ENCODE results near the gene TM4SF1. TPM values are rescaled to one million over a fixed set of nuclear protein-coding genes. Genes with fewer than 3 reads are reported as not detected.

The TM4SF1 gene
- total RNA-seq, 1 experiment from 2014 or later = 27.7 TPM

- H3K9me3 Mint-ChIP-seq (ENCODE audit: unreplicated experiment) = no peaks in the 10 kb centered on the region
- intact Hi-C loops (cut with micrococcal nuclease) = no loop called here
- H3K4me3 Mint-ChIP-seq (ENCODE audit: unreplicated experiment) = no peak overlapping the region
- peak overlapping the region; percentile 67 for H3K27ac Mint-ChIP-seq (ENCODE audit: low read depth, unreplicated experiment)
- no peaks in the 10 kb centered on the region for H3K27me3 Mint-ChIP-seq (ENCODE audit: insufficient read depth, unreplicated experiment)
- TF ChIP-seq CTCF (IDR thresholded peaks at IDR 0.05; ENCODE audit: unreplicated experiment) = no peak
- no peaks in the 10 kb centered on the region for H3K36me3 Mint-ChIP-seq (ENCODE audit: insufficient read depth, unreplicated experiment)
- POLR2A ChIA-PET = interaction anchor here (0.5 to 8.3 kb wide), 16 partner anchors 11 to 389 kb away, joined by 3 to 89 read pairs (median 4); partner anchors contain the start of genes TM4SF1 and TM4SF4
- CTCF ChIA-PET = interaction anchor here (0.8 to 7.0 kb wide), 10 partner anchors 10 to 365 kb away, joined by 3 to 78 read pairs (median 4); partner anchors contain the start of gene TM4SF4
- BruUV-seq (replicated peaks) = no TSS peak
- peak; percentile 80 for DNase-seq (ENCODE audit: unreplicated experiment)
- H3K4me1 Mint-ChIP-seq (ENCODE audit: insufficient read depth, unreplicated experiment) = peaks cover 8% of the 10 kb centered on the region
Measured at GRCh38 chr3:149401212-149401925, 23.9 kb upstream of the TM4SF1 start.

GRCh38 chr3:149400645-149401044, 23.2 kb upstream of the TM4SF1 start:
- ChIA-PET POLR2A (interaction anchor here (0.6 to 8.3 kb wide), 8 partner anchors 10 to 351 kb away, joined by 3 to 89 read pairs (median 10); partner anchors contain the start of genes TM4SF1 and TM4SF4), CTCF (interaction anchor here (0.6 to 7.0 kb wide), 6 partner anchors 13 to 366 kb away, joined by 3 to 78 read pairs (median 4); no protein-coding TSS in a partner anchor)
- H3K27me3 Mint-ChIP-seq (ENCODE audit: insufficient read depth, unreplicated experiment) = no peaks in the 10 kb centered on the region
- BruUV-seq (replicated peaks) = no TSS peak
- no peaks in the 10 kb centered on the region for H3K36me3 Mint-ChIP-seq (ENCODE audit: insufficient read depth, unreplicated experiment)
- intact Hi-C loops (cut with micrococcal nuclease) = no loop called here
- H3K4me1 Mint-ChIP-seq (ENCODE audit: insufficient read depth, unreplicated experiment) = peaks cover 13% of the 10 kb centered on the region
- H3K27ac Mint-ChIP-seq (ENCODE audit: low read depth, unreplicated experiment) = peak overlapping the region; percentile 67
- no peak overlapping the region for H3K4me3 Mint-ChIP-seq (ENCODE audit: unreplicated experiment)
- no peaks in the 10 kb centered on the region for H3K9me3 Mint-ChIP-seq (ENCODE audit: unreplicated experiment)
- no peak for TF ChIP-seq CTCF (IDR thresholded peaks at IDR 0.05; ENCODE audit: unreplicated experiment)
- DNase-seq (ENCODE audit: unreplicated experiment) = no peak

GRCh38 chr3:149398296-149398695, 20.8 kb upstream of the TM4SF1 start:
- Mint-ChIP-seq H3K9me3 (ENCODE audit: unreplicated experiment) (no peaks in the 10 kb centered on the region), H3K27ac (ENCODE audit: low read depth, unreplicated experiment) (no peak overlapping the region), H3K27me3 (ENCODE audit: insufficient read depth, unreplicated experiment) (no peaks in the 10 kb centered on the region), H3K36me3 (ENCODE audit: insufficient read depth, unreplicated experiment) (no peaks in the 10 kb centered on the region), H3K4me3 (ENCODE audit: unreplicated experiment) (no peak overlapping the region), H3K4me1 (ENCODE audit: insufficient read depth, unreplicated experiment) (peaks cover 24% of the 10 kb centered on the region)
- BruUV-seq (replicated peaks) = no TSS peak
- CTCF ChIA-PET = interaction anchor here (1.1 to 7.0 kb wide), 4 partner anchors 27 to 81 kb away, joined by 3 to 78 read pairs (median 5); partner anchors contain the start of gene TM4SF4
- POLR2A ChIA-PET = interaction anchor here (8.3 kb wide), 1 partner anchor 24 kb away, joined by 89 read pairs; the partner anchor contains the start of gene TM4SF1
- intact Hi-C loops (cut with micrococcal nuclease) = no loop called here
- DNase-seq (ENCODE audit: unreplicated experiment) = no peak
- no peak for TF ChIP-seq CTCF (IDR thresholded peaks at IDR 0.05; ENCODE audit: unreplicated experiment)

- no peak for DNase-seq (ENCODE audit: unreplicated experiment)
- BruUV-seq (replicated peaks) = no TSS peak
- ChIA-PET CTCF (interaction anchor here (0.6 to 7.0 kb wide), 4 partner anchors 8 to 127 kb away, joined by 3 to 78 read pairs (median 4); no protein-coding TSS in a partner anchor), POLR2A (interaction anchor here (0.8 to 8.3 kb wide), 3 partner anchors 24 to 259 kb away, joined by 3 to 89 read pairs (median 3); partner anchors contain the start of gene TM4SF1)
- Mint-ChIP-seq H3K4me1 (ENCODE audit: insufficient read depth, unreplicated experiment) (peaks cover 24% of the 10 kb centered on the region), H3K4me3 (ENCODE audit: unreplicated experiment) (no peak overlapping the region), H3K9me3 (ENCODE audit: unreplicated experiment) (no peaks in the 10 kb centered on the region), H3K36me3 (ENCODE audit: insufficient read depth, unreplicated experiment) (no peaks in the 10 kb centered on the region), H3K27ac (ENCODE audit: low read depth, unreplicated experiment) (no peak overlapping the region), H3K27me3 (ENCODE audit: insufficient read depth, unreplicated experiment) (no peaks in the 10 kb centered on the region)
- intact Hi-C loops (cut with micrococcal nuclease) = no loop called here
- TF ChIP-seq CTCF (IDR thresholded peaks at IDR 0.05; ENCODE audit: unreplicated experiment) = no peak
Measured at GRCh38 chr3:149397528-149397927, 20.1 kb upstream of the TM4SF1 start.

Data from MCF 10A (cell line).